Natural killer cell treated with Interleukin-12 subunit alpha and Interleukin-12 subunit beta and Interleukin-15 and Interleukin-18, amount 100 ng/mL, for 72 hours (primary cell): ENCODE data around the gene PQBP1. TPM values are rescaled to one million over a fixed set of nuclear protein-coding genes. Genes with fewer than 3 reads are reported as not detected.

Experiments
- ATAC-seq, 2 donors: fragments of 150-1000 bp; cut with Tn5 transposase in 1 of 2; sonication (Bioruptor Pico), chemical (Tn5 transposase) in 1 of 2; 2 replicates each; pipeline ENCODE4 v1.10.0; 2021
- DNase-seq: peaks from one replicate; pipeline ENCODE4 v3.0.0; 2022; ENCODE audit warnings: low spot score
- H3K27ac Mint-ChIP-seq, 2 donors: 1 replicate in 1 of 2; 2 replicates in 1 of 2; pipeline ENCODE4 v1.8.0; 2022; ENCODE audit warnings: mixed read lengths in 2 of 2, mild to moderate bottlenecking in 1 of 2, moderate library complexity in 1 of 2
- H3K27me3 Mint-ChIP-seq, 2 donors: 1 replicate in 1 of 2; 2 replicates in 1 of 2; pipeline ENCODE4 v1.8.0; 2022; ENCODE audit warnings: mixed read lengths in 2 of 2
- H3K36me3 Mint-ChIP-seq: one replicate; pipeline ENCODE4 v1.8.0; 2022; ENCODE audit warnings: mixed read lengths
- H3K4me1 Mint-ChIP-seq, 2 donors: 1 replicate in 1 of 2; 2 replicates in 1 of 2; pipeline ENCODE4 v1.8.0; 2022; ENCODE audit warnings: low read depth in 2 of 2, mixed read lengths in 2 of 2, mild to moderate bottlenecking in 1 of 2
- H3K4me3 Mint-ChIP-seq: one replicate; pipeline ENCODE4 v1.8.0; 2022; ENCODE audit warnings: mixed read lengths
- H3K9me3 Mint-ChIP-seq: 2 replicates; pipeline ENCODE4 v1.8.0; 2022; ENCODE audit warnings: mixed read lengths
- total RNA-seq, 2 donors: library from RNA; stranded (reverse); gene quantifications; one replicate each; pipeline ENCODE4 v1.2.3, GENCODE V29; 2022

PQBP1 gene
- total RNA-seq, 2 donors from 2014 or later = 75.3 to 80.8 TPM

DNA sequence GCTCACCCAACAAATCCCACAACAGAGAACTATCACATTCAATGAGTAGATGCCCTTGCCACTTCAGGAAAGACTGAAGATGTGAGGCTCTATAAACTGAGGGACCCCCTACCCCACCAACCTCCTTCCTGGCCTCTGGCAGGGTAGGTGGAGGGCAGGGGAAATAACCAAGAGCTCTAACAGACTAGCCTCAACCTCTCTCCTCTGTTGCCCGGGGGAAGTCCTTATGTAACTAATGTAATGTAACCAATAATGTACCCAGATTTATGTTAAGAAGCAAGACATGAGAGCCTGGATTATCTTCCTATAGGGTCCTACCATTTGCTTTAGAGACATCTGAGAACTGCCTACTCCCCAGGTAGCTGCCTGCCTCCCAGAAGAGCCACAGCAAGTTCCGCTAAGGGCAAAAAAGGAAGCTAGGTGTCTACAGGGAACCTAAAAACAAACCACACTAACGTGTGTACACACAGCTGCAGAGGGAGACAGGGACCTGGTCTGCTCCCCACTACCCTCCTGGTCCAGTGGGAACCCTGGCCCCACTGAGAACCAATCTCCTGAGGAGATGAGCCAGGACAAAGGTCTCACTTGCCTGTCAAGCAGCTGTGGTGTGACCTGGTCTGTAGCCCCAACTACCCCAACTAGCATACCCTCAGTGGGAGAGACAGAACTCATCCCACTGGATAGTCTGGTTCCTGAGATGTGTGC lies 41.9 kb downstream of the PQBP1 start:
- ATAC-seq = no peak
- no peaks in the 10 kb centered on the region for H3K9me3 Mint-ChIP-seq
- peaks cover 19% of the 10 kb centered on the region for H3K36me3 Mint-ChIP-seq

GRCh38 chrX:48940404-48940955 lies 42.8 kb downstream of the PQBP1 start:
- peaks cover 14% of the 10 kb centered on the region for H3K36me3 Mint-ChIP-seq
- H3K27me3 Mint-ChIP-seq = no peaks in the 10 kb centered on the region
- ATAC-seq (peak; percentile 30 to 54), DNase-seq (peak; percentile 71)
- H3K9me3 Mint-ChIP-seq = no peaks in the 10 kb centered on the region
- H3K4me1 Mint-ChIP-seq = peaks cover 81 to 82% of the 10 kb centered on the region in 2 donors
- peak overlapping the region; percentile 94 to 96 for H3K27ac Mint-ChIP-seq
- H3K4me3 Mint-ChIP-seq = peak overlapping the region; percentile 86

More for the DNA sequence above, 41.9 kb downstream of the PQBP1 start:
- peaks cover 89 to 90% of the 10 kb centered on the region in 2 donors for H3K4me1 Mint-ChIP-seq
- peak; percentile 58 for DNase-seq
- peak overlapping the region; percentile 86 for H3K4me3 Mint-ChIP-seq
- no peaks in the 10 kb centered on the region for H3K27me3 Mint-ChIP-seq
- peak overlapping the region; percentile 94 to 96 for H3K27ac Mint-ChIP-seq

GRCh38 chrX:48942895-48943294 lies 45.2 kb downstream of the PQBP1 start:
- H3K4me1 Mint-ChIP-seq = peaks cover 66 to 69% of the 10 kb centered on the region in 2 donors
- DNase-seq (no peak), ATAC-seq (peak in 1 of 2 donors; percentile 54)
- peak overlapping the region; percentile 85 for H3K4me3 Mint-ChIP-seq
- H3K27me3 Mint-ChIP-seq = peaks cover 0 to 2% of the 10 kb centered on the region in 2 donors
- peak overlapping the region; percentile 94 to 96 for H3K27ac Mint-ChIP-seq
- H3K9me3 Mint-ChIP-seq = no peaks in the 10 kb centered on the region
- H3K36me3 Mint-ChIP-seq = peaks cover 12% of the 10 kb centered on the region

- peaks cover 3% of the 10 kb centered on the region for H3K9me3 Mint-ChIP-seq
- peaks cover 9% of the 10 kb centered on the region for H3K36me3 Mint-ChIP-seq
- H3K4me3 Mint-ChIP-seq = no peak overlapping the region
- peak overlapping the region; percentile 46 to 71 for H3K27ac Mint-ChIP-seq
- peaks cover 0 to 2% of the 10 kb centered on the region in 2 donors for H3K27me3 Mint-ChIP-seq
- peaks cover 38 to 47% of the 10 kb centered on the region in 2 donors for H3K4me1 Mint-ChIP-seq
- peak in 1 of 2 donors; percentile 65 for ATAC-seq
- no peak for DNase-seq
Observed at GRCh38 chrX:48945517-48946348, 48.0 kb downstream of the PQBP1 start.

DNA sequence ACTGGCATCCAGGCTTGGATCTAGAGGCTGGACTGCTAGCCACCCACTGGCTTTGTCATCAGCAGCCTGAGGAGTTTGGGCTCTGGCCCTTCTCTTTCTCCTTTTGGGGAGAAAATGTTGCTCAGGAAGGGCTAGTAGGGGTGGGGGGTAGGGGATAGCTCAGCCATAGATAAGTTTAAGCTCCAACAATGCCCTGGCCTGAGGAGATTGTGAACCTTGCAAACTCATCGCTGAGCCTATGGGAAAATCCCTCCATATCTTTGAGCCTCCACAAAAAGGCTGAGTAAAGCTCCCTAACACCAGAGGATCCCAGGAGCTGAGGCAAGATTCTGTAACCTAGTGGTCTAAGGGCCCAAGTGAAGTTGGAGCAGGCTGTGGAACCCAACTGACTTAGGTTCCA lies 50.9 kb downstream of the PQBP1 start:
- no peaks in the 10 kb centered on the region for H3K36me3 Mint-ChIP-seq
- H3K4me1 Mint-ChIP-seq = peaks cover 28 to 39% of the 10 kb centered on the region in 2 donors
- ATAC-seq = no peak
- no peak overlapping the region for H3K27ac Mint-ChIP-seq
- no peak overlapping the region for H3K4me3 Mint-ChIP-seq
- peaks cover 0 to 2% of the 10 kb centered on the region in 2 donors for H3K27me3 Mint-ChIP-seq
- DNase-seq = no peak
- H3K9me3 Mint-ChIP-seq = peaks cover 3% of the 10 kb centered on the region

Other genes starting within 250 kb of the PQBP1 start
- gene WAS, start 214.1 kb upstream of the PQBP1 start, total RNA-seq = 100 to 1,000 TPM in 1 of 2 donors, 10 to 100 TPM in 1; 98.7 to 109 TPM
- gene SUV39H1, start 201.2 kb upstream of the PQBP1 start, total RNA-seq = 10 to 100 TPM; 19.2 to 33.8 TPM
- gene GLOD5, start 136.2 kb upstream of the PQBP1 start, total RNA-seq = not detected
- gene GATA1, start 111.3 kb upstream of the PQBP1 start, total RNA-seq = under 1 TPM in 1 of 2 donors, not detected in 1; 0.73 TPM
- gene HDAC6, start 95.9 kb upstream of the PQBP1 start, total RNA-seq = 10 to 100 TPM; 66.0 to 71.5 TPM
- gene ERAS, start 71.4 kb upstream of the PQBP1 start, total RNA-seq = not detected
- gene PCSK1N, start 62.3 kb upstream of the PQBP1 start, total RNA-seq = under 1 TPM; 0.42 to 0.55 TPM
- gene TIMM17B, start 162 bp upstream of the PQBP1 start, total RNA-seq = 10 to 100 TPM; 64.0 to 64.6 TPM
- gene SLC35A2, start 13.7 kb downstream of the PQBP1 start, total RNA-seq = 10 to 100 TPM; 25.5 to 26.9 TPM
- 100 to 1,000 TPM; 291 to 478 TPM for gene PIM2, start 21.1 kb downstream of the PQBP1 start, total RNA-seq
- gene OTUD5, start 59.7 kb downstream of the PQBP1 start, total RNA-seq = 10 to 100 TPM; 75.8 to 79.9 TPM
- 1 to 10 TPM; 3.3 to 6.2 TPM for gene KCND1, start 73.9 kb downstream of the PQBP1 start, total RNA-seq
- 100 to 1,000 TPM in 1 of 2 donors, 10 to 100 TPM in 1; 97.8 to 143 TPM for gene GRIPAP1, start 104.3 kb downstream of the PQBP1 start, total RNA-seq
- 10 to 100 TPM; 38.6 to 45.6 TPM for gene TFE3, start 145.4 kb downstream of the PQBP1 start, total RNA-seq
- 1 to 10 TPM; 5.3 to 9.0 TPM for gene CCDC120, start 161.1 kb downstream of the PQBP1 start, total RNA-seq
- 10 to 100 TPM; 16.4 to 19.5 TPM for gene PRAF2, start 176.1 kb downstream of the PQBP1 start, total RNA-seq
- 10 to 100 TPM; 48.1 to 62.3 TPM for gene WDR45, start 182.0 kb downstream of the PQBP1 start, total RNA-seq
- gene GPKOW, start 225.8 kb downstream of the PQBP1 start, total RNA-seq = 10 to 100 TPM; 19.1 to 27.7 TPM